GM23338 (cell line): Measurements from ENCODE around the gene COTL1. TPM values are rescaled to one million over a fixed set of nuclear protein-coding genes. Genes with fewer than 3 reads are reported as not detected.
A peak's percentile ranks its signal among the peaks of the same experiment; 100 is the strongest.

Experiments used
- ATAC-seq: fragments of 200-7000 bp; cut with Tn5 transposase; 3 replicates; pipeline ENCODE4 v1.9.1; 2020
- DNase-seq: peaks from one replicate; pipeline ENCODE4 v3.0.0-alpha.2; 2015; ENCODE audit warnings: low spot score
- H2AFZ ChIP-seq: fragments of 200-600 bp; sonication (generic); 2 replicates; pipeline ENCODE4 v1.8.0; 2016; ENCODE audit warnings: antibody characterized with exemption, mild to moderate bottlenecking, moderate library complexity
- H3F3A ChIP-seq: fragments of 200-600 bp; sonication (generic); replicated peaks from 2 replicates; pipeline ENCODE4 v1.8.0; 2017; ENCODE audit warnings: antibody characterized with exemption, mixed run types, low read depth
- H3K27ac ChIP-seq: fragments of 200-600 bp; sonication (generic); 2 replicates; pipeline ENCODE4 v1.6.1; 2016; ENCODE audit warnings: low read depth
- H3K27me3 ChIP-seq: fragments of 200-600 bp; sonication (generic); 2 replicates; pipeline ENCODE4 v1.8.0; 2016; ENCODE audit warnings: mild to moderate bottlenecking, mixed run types, moderate library complexity; ENCODE audit not compliant: insufficient read depth
- H3K36me3 ChIP-seq: fragments of 200-600 bp; sonication (generic); 2 replicates; pipeline ENCODE4 v1.8.0; 2016; ENCODE audit warnings: mild to moderate bottlenecking; ENCODE audit not compliant: insufficient read depth
- H3K4me1 ChIP-seq: fragments of 200-600 bp; sonication (generic); 2 replicates; pipeline ENCODE4 v1.8.0; 2016; ENCODE audit warnings: mild to moderate bottlenecking, moderate library complexity; ENCODE audit not compliant: insufficient read depth
- H3K4me2 ChIP-seq: fragments of 200-600 bp; sonication (generic); 2 replicates; pipeline ENCODE4 v1.7.1; 2017; ENCODE audit warnings: mixed run types
- H3K4me3 ChIP-seq: fragments of 200-600 bp; sonication (generic); 2 replicates; pipeline ENCODE4 v1.6.1; 2016; ENCODE audit warnings: mixed run types
- H3K79me2 ChIP-seq: fragments of 200-600 bp; sonication (generic); replicated peaks from 2 replicates; pipeline ENCODE4 v1.8.0; 2017; ENCODE audit warnings: mild to moderate bottlenecking; ENCODE audit not compliant: insufficient read depth
- H3K9me2 ChIP-seq: fragments of 200-600 bp; sonication (generic); 2 replicates; pipeline ENCODE4 v1.8.0; 2017; ENCODE audit not compliant: insufficient read depth
- H4K20me1 ChIP-seq: fragments of 200-600 bp; sonication (generic); replicated peaks from 2 replicates; pipeline ENCODE4 v1.8.0; 2017; ENCODE audit warnings: mild to moderate bottlenecking; ENCODE audit not compliant: insufficient read depth
- H3K27ac Mint-ChIP-seq: 2 replicates; pipeline ENCODE4 v1.8.0; 2020; ENCODE audit warnings: inconsistent platforms, mild to moderate bottlenecking, moderate library complexity, mixed read lengths
- H3K27me3 Mint-ChIP-seq: 3 replicates; pipeline ENCODE4 v1.8.0; 2022; ENCODE audit warnings: low read depth, mild to moderate bottlenecking, moderate library complexity, mixed read lengths, inconsistent platforms; ENCODE audit not compliant: insufficient read depth, poor library complexity
- H3K36me3 Mint-ChIP-seq: 3 replicates; pipeline ENCODE4 v1.8.0; 2021; ENCODE audit warnings: low read depth, mild to moderate bottlenecking, inconsistent platforms, moderate library complexity, mixed read lengths
- H3K4me1 Mint-ChIP-seq: 3 replicates; pipeline ENCODE4 v1.8.0; 2020; ENCODE audit warnings: mild to moderate bottlenecking, inconsistent platforms, mixed read lengths
- H3K4me3 Mint-ChIP-seq: 3 replicates; pipeline ENCODE4 v1.8.0; 2021; ENCODE audit warnings: moderate library complexity, mild to moderate bottlenecking, inconsistent platforms, mixed read lengths
- H3K9me3 Mint-ChIP-seq: 3 replicates; pipeline ENCODE4 v1.8.0; 2020; ENCODE audit warnings: moderate library complexity, mild to moderate bottlenecking, inconsistent platforms, mixed read lengths
- CREB1 ChIP-seq: fragments of 250-450 bp; sonication (Bioruptor Pico); IDR thresholded peaks from 2 replicates; pipeline ENCODE4 v1.5.0; 2020; ENCODE audit warnings: low read depth, mild to moderate bottlenecking, moderate library complexity
- CTCF ChIP-seq, 2 experiments: fragments of 200-600 bp in 1 of 2; sonication (generic) in 1 of 2; conservative IDR thresholded peaks; 2 replicates each; pipeline versions ENCODE4 v1.5.1 to v1.6.1; 2016 to 2017; ENCODE audit warnings: antibody characterized with exemption in 2 of 2, low read depth in 2 of 2, mild to moderate bottlenecking in 2 of 2, moderate library complexity in 1 of 2
- EZH2 ChIP-seq: fragments of 200-600 bp; sonication (generic); IDR thresholded peaks from one replicate; pipeline ENCODE4 v1.8.0; 2017; ENCODE audit warnings: antibody characterized with exemption, mild to moderate bottlenecking, low read depth; ENCODE audit not compliant: unreplicated experiment
- EZH2phosphoT487 ChIP-seq: fragments of 200-600 bp; sonication (generic); IDR thresholded peaks from one replicate; pipeline ENCODE4 v1.8.1; 2018; ENCODE audit warnings: antibody characterized with exemption; ENCODE audit not compliant: unreplicated experiment
- JUNB ChIP-seq: IDR thresholded peaks from one replicate; pipeline ENCODE4 v1.6.1; 2016; ENCODE audit warnings: antibody characterized with exemption; ENCODE audit not compliant: unreplicated experiment
- NANOG ChIP-seq: IDR thresholded peaks from 2 replicates; pipeline ENCODE4 v1.6.1; 2016; ENCODE audit warnings: antibody characterized with exemption, borderline replicate concordance
- POLR2AphosphoS5 ChIP-seq: IDR thresholded peaks from 2 replicates; pipeline ENCODE4 v1.6.1; 2016; ENCODE audit warnings: antibody characterized with exemption, low read depth
- REST ChIP-seq: IDR thresholded peaks from one replicate; pipeline ENCODE4 v1.6.1; 2018; ENCODE audit warnings: antibody characterized with exemption; ENCODE audit not compliant: unreplicated experiment
- STAT1 ChIP-seq: IDR thresholded peaks from one replicate; pipeline ENCODE4 v1.6.1; 2016; ENCODE audit warnings: antibody characterized with exemption; ENCODE audit not compliant: unreplicated experiment
- ZNF331 ChIP-seq: fragments of 250-450 bp; sonication (Bioruptor Pico); IDR thresholded peaks from 2 replicates; pipeline ENCODE4 v1.5.0; 2020; ENCODE audit warnings: low read depth, mild to moderate bottlenecking, moderate library complexity
- polyA plus RNA-seq: library from polyadenylated mRNA; unstranded; fragments of >200 nt; fragmentation: Nextera tagmentation; extraction: Ambion mirVana; gene quantifications from 2 replicates; pipeline ENCODE4 v1.2.1, GENCODE V29; 2016
- total RNA-seq: library from RNA; depleted of rRNA; stranded (reverse); fragments of >200 nt; shearing (Covaris generic); gene quantifications from 2 replicates; pipeline ENCODE4 v1.2.3, GENCODE V29; 2014
- TF ChIP-seq, protein P1 (sequence below): IDR thresholded peaks from 2 replicates; pipeline ENCODE4 v1.6.1; 2016; ENCODE audit warnings: antibody characterized with exemption

Gene COTL1
- total and polyA plus RNA-seq, 2 experiments from 2014 or later = 117 to 166 TPM

DNA sequence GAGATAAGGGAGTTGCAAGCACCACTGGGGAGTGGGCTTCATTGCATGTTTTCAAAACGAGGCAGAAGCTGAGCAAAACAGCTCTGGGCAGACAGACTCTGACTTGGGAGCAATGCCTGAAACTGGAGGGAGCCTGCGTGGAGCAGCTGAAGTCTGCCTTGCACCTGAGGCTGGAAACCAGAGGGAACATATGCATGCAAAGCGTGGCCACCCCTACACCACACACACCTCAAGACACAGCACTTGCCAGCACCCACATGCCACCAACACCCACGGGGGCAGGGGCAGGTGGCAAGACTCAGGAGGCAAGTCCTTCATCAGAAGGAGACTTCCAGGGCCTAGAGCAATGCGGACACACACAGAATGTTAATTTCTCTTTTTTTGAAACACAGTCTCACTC lies 45.8 kb downstream of the COTL1 start:
- Mint-ChIP-seq H3K36me3 (peaks cover 24% of the 10 kb centered on the region), H3K27ac (peak overlapping the region; percentile 40; the same call in 1 of the 2 replicates), H3K4me1 (peaks cover 19% of the 10 kb centered on the region), H3K9me3 (no peaks in the 10 kb centered on the region; the same call in 2 of the 3 replicates), H3K27me3 (peaks cover 8% of the 10 kb centered on the region), H3K4me3 (no peak overlapping the region)
- H3K4me2 ChIP-seq = no peak overlapping the region
- peaks cover 7% of the 10 kb centered on the region for H3K4me1 ChIP-seq
- no peaks in the 10 kb centered on the region for H3K9me2 ChIP-seq
- peaks cover 19% of the 10 kb centered on the region for H3K79me2 ChIP-seq
- no peaks in the 10 kb centered on the region for H3K27me3 ChIP-seq
- H3K36me3 ChIP-seq = no peaks in the 10 kb centered on the region
- no peak overlapping the region for H3K27ac ChIP-seq
- ATAC-seq (no peak), DNase-seq (no peak)
- 0 out of 2 replicates have a peak, but pooled peaks cover 5% of the 10 kb centered on the region for H3F3A ChIP-seq
- H4K20me1 ChIP-seq = no peaks in the 10 kb centered on the region
- H3K4me3 ChIP-seq = no peak overlapping the region
- H2AFZ ChIP-seq = no peak overlapping the region
- no peak for TF ChIP-seq CREB1 (CRISPR knock-in tag)
- TF ChIP-seq ZNF331 = no peak

DNA sequence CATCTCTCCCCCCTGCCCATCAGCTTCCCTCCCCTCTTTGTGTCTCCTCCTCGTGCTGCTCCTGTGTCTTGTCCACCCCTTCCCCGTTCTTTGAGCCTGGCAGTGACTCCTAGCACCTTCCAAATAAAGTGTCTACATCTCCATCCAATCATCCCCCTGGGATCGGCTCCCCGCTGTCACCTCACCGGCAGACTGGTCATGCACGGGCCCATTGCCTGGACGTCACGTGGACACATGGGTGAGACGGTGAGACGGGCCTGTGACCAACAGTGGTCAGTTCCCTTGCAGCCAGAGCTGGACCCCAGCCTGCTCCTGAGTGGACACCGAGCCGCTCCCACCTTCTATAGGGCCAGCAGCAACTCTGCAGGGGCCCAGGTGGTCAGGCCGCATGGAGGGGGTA lies 46.4 kb downstream of the COTL1 start:
- H3K4me3 ChIP-seq = no peak overlapping the region
- Mint-ChIP-seq H3K27me3 (peaks cover 9% of the 10 kb centered on the region), H3K4me1 (peaks cover 25% of the 10 kb centered on the region), H3K27ac (no peak overlapping the region), H3K4me3 (no peak overlapping the region), H3K9me3 (no peaks in the 10 kb centered on the region; the same call in 2 of the 3 replicates), H3K36me3 (peaks cover 24% of the 10 kb centered on the region)
- H4K20me1 ChIP-seq = no peaks in the 10 kb centered on the region
- no peak overlapping the region for H3K4me2 ChIP-seq
- H3K27ac ChIP-seq = no peak overlapping the region
- no peaks in the 10 kb centered on the region for H3K9me2 ChIP-seq
- DNase-seq (no peak), ATAC-seq (no peak)
- H3K27me3 ChIP-seq = no peaks in the 10 kb centered on the region
- H2AFZ ChIP-seq = no peak overlapping the region
- no peaks in the 10 kb centered on the region for H3K36me3 ChIP-seq
- H3K79me2 ChIP-seq = peaks cover 19% of the 10 kb centered on the region
- 0 out of 2 replicates have a peak, but pooled peaks cover 5% of the 10 kb centered on the region for H3F3A ChIP-seq
- H3K4me1 ChIP-seq = peaks cover 12% of the 10 kb centered on the region
- TF ChIP-seq EZH2phosphoT487 (no peak), ZNF331 (no peak), POLR2AphosphoS5 (no peak), REST (no peak), CREB1 (CRISPR knock-in tag) (no peak), NANOG (no peak), JUNB (no peak), STAT1 (no peak), EZH2 (no peak), CTCF (conservative IDR thresholded peaks at IDR 0.05; ENCODE audit: low read depth in 2 of 2) (no peak)
- TF ChIP-seq, protein P1, sequence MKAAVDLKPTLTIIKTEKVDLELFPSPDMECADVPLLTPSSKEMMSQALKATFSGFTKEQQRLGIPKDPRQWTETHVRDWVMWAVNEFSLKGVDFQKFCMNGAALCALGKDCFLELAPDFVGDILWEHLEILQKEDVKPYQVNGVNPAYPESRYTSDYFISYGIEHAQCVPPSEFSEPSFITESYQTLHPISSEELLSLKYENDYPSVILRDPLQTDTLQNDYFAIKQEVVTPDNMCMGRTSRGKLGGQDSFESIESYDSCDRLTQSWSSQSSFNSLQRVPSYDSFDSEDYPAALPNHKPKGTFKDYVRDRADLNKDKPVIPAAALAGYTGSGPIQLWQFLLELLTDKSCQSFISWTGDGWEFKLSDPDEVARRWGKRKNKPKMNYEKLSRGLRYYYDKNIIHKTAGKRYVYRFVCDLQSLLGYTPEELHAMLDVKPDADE = no peak
